ENCODE results near the gene PRRT1B.

DNA sequence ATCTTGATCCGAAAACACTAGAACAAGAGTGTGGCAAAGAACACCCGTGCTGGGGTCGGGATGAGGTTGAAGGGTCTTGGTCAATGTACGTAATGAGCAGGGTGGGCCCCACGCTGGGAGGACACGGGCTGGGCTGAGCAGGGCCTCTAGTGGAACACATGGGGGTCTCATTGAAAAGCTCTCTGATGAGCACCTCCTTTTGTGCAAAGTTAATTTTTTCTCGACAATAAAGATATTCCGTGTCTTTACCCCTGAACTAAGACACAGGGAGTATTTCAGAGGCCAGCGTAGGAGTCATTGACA is 22.3 kb upstream of the PRRT1B start:
- TF ChIP-seq POLR2A (IDR thresholded peaks at IDR 0.05) (no peak), POLR2AphosphoS5 (IDR thresholded peaks at IDR 0.05) (no peak)
- TF ChIP-seq, protein P1, sequence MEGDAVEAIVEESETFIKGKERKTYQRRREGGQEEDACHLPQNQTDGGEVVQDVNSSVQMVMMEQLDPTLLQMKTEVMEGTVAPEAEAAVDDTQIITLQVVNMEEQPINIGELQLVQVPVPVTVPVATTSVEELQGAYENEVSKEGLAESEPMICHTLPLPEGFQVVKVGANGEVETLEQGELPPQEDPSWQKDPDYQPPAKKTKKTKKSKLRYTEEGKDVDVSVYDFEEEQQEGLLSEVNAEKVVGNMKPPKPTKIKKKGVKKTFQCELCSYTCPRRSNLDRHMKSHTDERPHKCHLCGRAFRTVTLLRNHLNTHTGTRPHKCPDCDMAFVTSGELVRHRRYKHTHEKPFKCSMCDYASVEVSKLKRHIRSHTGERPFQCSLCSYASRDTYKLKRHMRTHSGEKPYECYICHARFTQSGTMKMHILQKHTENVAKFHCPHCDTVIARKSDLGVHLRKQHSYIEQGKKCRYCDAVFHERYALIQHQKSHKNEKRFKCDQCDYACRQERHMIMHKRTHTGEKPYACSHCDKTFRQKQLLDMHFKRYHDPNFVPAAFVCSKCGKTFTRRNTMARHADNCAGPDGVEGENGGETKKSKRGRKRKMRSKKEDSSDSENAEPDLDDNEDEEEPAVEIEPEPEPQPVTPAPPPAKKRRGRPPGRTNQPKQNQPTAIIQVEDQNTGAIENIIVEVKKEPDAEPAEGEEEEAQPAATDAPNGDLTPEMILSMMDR (IDR thresholded peaks at IDR 0.05): no peak
